Sciatic nerve (tissue), 2 donors: Measurements from ENCODE around the gene H19. TPM values are rescaled to one million over a fixed set of nuclear protein-coding genes. Genes with fewer than 3 reads are reported as not detected.

Experiments
- ATAC-seq: fragments of 200-7000 bp; cut with Tn5 transposase; one replicate; pipeline ENCODE4 v1.9.1; 2020; ENCODE audit warnings: mild to moderate bottlenecking, moderate library complexity
- DNase-seq: peaks from one replicate; pipeline ENCODE4 v3.0.0-alpha.2; 2020; ENCODE audit warnings: low spot score
- intact Hi-C: fragments of 100-400 bp; cut with DNase I; formaldehyde crosslinking; loops from one replicate; pipeline ENCODE4 v1.14.2; 2022
- total RNA-seq: library from RNA; stranded (reverse); fragmentation: NEBNext Ultra II Directional; extraction: Animal tissue kit (Norgen Biotek cat#: 25700); gene quantifications from one replicate; pipeline ENCODE4 v1.2.1, GENCODE V29; 2021
- donor health status: DM: no; HTN: no; CAD: no.
- donor health status: DM: no; HTN: no; CAD: no.

H19 gene
- total RNA-seq, 1 donor from 2014 or later: 1,096 TPM

DNA sequence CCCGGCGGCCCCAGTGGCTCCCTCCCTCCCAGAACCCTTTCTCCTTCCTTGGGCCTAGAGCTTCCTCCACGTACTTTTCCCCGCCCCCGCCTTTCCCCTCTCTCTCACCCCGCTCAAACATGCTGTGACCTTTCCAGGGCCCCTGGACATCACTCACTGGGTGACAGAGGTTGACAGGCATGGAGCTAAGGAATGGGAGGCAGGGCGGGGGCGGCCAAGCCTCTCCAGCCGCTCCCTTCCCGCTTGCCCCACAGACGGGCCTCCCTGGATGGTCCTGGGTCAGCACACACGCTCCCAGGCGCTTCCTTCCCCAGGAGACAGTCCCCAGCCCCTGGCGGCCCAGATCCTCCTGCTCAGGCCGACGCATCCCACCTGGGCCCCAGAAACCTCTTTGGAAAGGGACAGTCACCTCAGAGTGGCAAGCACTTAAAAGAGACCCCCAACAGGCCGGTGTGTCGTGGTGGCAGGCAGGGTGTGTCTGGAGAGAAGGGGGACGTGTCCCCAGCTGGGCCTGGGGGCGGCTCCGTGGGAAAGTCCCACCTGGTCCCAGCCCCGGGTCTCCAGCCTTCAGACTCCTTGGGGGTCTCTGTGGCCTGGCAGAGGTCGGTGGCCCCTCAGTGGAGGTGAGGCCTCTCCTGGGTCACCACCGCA is 8.8 kb downstream of the H19 start:
- intact Hi-C loops: no loop called here
- DNase-seq: peak; percentile 37
- no peak for ATAC-seq

- intact Hi-C loops: no loop called here
- ATAC-seq (no peak), DNase-seq (no peak)
Measured at GRCh38 chr11:1988174-1988573, 9.5 kb downstream of the H19 start.

DNA sequence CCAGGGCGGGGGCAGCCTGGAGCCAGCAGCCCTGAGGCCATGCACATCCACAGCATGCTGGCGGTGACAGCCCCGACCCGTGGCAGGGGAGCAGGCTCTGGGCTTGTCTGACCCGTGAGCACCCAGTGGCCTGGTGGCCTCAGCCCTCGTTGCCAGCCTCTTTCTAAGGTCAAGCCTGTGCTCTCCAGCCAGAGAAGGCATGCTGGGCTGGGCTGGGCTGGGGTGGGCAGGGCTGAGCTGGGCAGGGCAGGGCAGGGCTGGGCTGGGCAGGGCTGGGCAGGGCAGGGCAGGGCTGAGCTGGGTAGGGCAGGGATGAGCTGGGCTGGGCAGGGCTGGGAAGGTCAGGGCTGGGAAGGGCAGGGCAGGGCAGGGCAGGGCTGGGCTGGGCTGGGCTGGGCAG is 10.6 kb downstream of the H19 start:
- DNase-seq (no peak), ATAC-seq (no peak)
- intact Hi-C loops: no loop called here

DNA sequence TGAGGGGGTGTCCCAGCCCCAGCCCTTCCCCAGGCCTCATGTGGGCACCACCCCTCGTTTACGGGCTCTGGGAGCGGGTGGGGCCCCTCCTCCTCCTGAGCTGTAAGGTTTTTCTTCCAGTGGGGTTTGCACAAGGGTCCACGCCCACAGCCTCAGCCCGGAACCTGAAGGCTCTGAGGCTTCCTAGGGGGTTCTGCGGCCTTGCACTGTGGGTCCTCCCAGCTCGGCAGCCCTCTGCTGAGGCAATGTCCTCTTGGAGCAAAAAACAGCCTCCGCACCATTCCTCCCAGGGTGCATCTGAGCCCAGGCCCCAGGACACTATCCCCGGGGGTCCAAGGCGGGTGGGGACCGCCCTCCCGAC is 14.1 kb downstream of the H19 start:
- ATAC-seq (no peak), DNase-seq (peak; percentile 26)

GRCh38 chr11:1982873-1983600 is 14.6 kb downstream of the H19 start:
- DNase-seq (no peak), ATAC-seq (peak; percentile 50)
- intact Hi-C loops: no loop called here

More for the DNA sequence above, 14.1 kb downstream of the H19 start:
- intact Hi-C loops: no loop called here

DNA sequence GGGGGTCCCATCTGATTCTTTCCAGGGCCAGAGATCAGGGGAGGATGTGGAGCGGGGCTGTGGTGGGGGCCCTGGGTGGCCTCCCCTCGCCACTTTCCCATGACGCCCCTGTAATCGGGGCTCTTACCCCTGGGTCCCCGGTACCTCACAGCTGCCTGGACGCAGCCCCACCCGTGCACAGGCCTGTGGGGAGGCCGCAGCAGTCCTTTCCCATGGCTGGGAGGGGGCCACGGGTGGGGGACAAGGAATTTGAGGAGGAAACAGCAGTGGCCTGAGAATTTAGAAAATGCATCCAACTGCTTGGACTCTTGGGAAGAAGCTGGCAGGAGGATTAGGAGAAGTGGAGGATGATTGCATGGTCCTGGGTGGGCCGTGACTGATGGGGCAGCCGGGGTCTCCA is 18.0 kb downstream of the H19 start:
- DNase-seq: no peak
- ATAC-seq: no peak
- intact Hi-C loops: no loop called here

DNA sequence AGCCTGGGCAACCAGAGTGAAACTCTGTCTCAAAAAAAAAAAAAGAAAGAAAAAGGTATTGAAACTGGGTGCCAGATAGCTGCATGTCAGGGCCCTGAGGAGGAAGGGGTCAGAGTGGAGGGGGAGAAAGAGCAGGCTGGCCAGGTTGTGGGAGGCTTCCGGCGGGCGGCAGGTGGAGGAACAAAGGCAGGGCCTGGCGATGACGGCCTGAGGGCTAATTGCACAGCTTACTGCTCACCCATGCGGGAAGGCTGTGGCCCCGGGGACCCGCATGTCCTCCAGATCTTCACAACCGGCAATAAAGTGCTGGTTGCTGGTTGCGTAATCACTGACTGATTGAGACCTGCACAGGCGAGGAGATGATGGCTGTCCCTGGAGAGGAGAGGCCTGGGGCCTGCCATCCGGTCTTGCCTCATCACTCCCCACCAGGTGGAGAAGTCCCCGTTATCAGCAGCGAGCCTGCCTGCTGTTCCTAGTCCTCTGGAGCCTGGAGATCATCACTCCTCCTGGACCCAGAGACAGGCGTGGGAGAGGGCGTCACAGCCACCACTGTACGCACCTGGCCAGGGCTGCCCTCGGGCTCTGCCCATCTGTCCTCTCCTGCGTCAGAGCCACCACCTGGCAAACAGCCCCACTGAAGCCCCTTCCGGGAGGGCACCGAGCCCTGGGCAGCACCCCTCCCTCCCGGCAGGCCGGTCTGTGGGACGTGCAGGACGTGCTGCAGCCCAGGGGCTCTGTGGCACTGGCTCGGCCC is 18.7 kb downstream of the H19 start:
- DNase-seq (peak; percentile 26), ATAC-seq (peak; percentile 77)
- intact Hi-C loops: no loop called here

- intact Hi-C loops: no loop called here
- DNase-seq (no peak), ATAC-seq (no peak)
Measured at GRCh38 chr11:1975185-1975584, 22.5 kb downstream of the H19 start.

- no peak for ATAC-seq
- intact Hi-C loops: no loop called here
- DNase-seq: peak; percentile 31
Measured at GRCh38 chr11:1970956-1971355, 26.7 kb downstream of the H19 start.

GRCh38 chr11:1969776-1970175 is 27.9 kb downstream of the H19 start:
- DNase-seq (no peak), ATAC-seq (no peak)
- intact Hi-C loops: no loop called here

GRCh38 chr11:1969035-1969434 is 28.6 kb downstream of the H19 start:
- intact Hi-C loops: no loop called here
- ATAC-seq (peak; percentile 64), DNase-seq (no peak)

DNA sequence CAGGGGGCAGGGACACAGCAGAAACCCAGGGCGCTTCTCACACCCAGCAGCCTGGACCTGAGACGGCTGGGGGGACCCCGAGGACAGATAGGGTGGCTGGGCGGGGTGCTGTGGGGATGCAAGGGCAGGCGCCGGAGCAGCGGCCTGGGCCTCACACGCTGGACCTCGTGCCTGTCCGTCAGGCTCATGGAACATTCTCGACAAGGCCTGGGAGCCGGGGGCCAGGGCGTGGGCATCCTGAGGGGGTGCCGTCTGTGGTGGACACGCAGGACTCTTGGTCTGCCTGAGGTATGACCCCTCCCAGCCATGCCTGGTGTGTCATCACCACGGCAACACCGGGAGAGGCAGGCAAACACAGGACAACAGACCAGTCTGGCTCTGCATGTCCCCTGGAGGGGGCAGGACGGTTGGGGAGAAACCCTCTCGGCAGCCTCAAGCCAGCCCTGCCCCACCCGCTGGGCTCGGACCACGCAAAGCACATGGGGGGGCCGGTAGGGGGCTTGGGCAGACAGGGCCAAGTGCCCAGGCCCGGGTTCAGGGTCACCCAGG is 29.1 kb downstream of the H19 start:
- ATAC-seq (peak; percentile 57), DNase-seq (peak; percentile 44)
- intact Hi-C loops: no loop called here

GRCh38 chr11:1967641-1968225 is 29.9 kb downstream of the H19 start:
- DNase-seq (no peak), ATAC-seq (no peak)
- intact Hi-C loops: no loop called here

- intact Hi-C loops: no loop called here
- DNase-seq (peak; percentile 41), ATAC-seq (no peak)
Measured at GRCh38 chr11:1966531-1966930, 31.1 kb downstream of the H19 start.

DNA sequence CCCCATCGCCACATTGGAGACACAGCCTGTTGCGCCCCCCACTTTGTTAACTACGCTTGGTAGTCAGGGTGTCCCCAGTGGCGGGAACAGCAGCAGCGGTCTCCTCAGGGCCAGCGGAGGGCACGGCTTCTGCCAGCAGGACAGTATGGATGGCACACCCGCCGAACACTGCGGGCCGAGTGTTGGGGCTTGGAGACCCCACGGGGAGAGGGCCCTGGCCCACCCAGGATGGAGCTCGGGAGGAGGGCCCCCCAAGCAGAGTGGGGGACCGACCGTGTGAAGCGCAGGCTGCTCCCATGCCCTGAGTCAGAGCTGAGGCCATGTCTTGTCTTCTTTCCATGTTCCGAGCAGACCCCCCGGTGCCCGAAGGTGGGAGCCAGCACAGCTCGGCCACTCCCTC is 32.7 kb downstream of the H19 start:
- intact Hi-C loops: no loop called here
- ATAC-seq: no peak
- DNase-seq: peak; percentile 35

- peak; percentile 44 for ATAC-seq
- no peak for DNase-seq
- intact Hi-C loops: no loop called here
Measured at GRCh38 chr11:1964348-1964747, 33.3 kb downstream of the H19 start.

DNA sequence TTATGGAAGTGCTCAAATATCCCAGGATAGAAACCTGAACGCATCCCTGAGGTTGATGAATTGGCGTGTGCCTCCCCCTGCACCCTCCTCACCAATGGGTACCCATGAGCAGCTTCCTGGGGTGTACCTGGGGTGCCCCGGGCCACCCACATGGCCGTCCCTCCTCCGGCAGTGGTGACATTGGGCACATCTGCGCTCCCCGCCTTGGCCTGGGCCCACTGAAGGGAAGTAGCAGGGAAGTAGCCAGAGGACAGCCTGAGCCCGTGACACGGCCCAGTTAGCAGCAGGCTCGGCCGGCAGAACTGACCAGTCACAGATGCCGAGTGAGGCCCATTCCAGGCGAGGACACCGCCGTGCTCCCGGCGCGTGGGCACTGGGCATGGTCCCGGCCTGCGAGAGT is 33.8 kb downstream of the H19 start:
- peak; percentile 27 for ATAC-seq
- intact Hi-C loops: no loop called here
- DNase-seq: peak; percentile 41

- intact Hi-C loops: no loop called here
- no peak for DNase-seq
- ATAC-seq: no peak
Measured at GRCh38 chr11:1959786-1960185, 37.9 kb downstream of the H19 start.

DNA sequence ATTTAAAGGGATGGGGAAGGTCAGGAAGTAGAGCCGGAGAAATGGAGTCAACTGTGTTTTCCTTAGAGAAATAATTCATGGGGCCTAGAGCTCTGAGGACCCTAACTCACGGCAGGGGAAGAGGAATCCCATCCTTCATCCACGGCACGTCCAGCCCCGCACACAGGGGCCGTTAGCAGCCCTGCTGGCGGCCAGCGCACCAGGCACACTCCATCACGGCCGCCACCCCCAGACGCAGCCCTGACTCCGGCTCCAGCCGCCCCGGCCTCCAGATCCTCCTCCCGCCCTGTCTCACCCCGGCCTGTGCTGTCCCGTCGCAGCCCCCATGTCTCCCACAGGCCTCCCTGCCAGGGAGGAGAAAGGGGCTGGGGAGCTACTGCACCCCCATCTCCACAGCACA is 39.3 kb downstream of the H19 start:
- ATAC-seq: no peak
- intact Hi-C loops: no loop called here
- DNase-seq: no peak
